Ovary (tissue), 9 donors: ENCODE data around the gene HSPH1. TPM values are rescaled to one million over a fixed set of nuclear protein-coding genes. Genes with fewer than 3 reads are reported as not detected.

Experiments used
- DNase-seq, 5 donors: peaks; one replicate each; pipeline ENCODE4 v3.0.0-alpha.2; 2019 to 2020
- H3K27ac ChIP-seq, 2 donors: fragments of 200-600 bp; one replicate each; pipeline versions ENCODE4 v1.5.1 to v1.8.0; 2019 to 2022
- H3K27me3 ChIP-seq: fragments of 200-600 bp; one replicate; pipeline ENCODE4 v1.8.0; 2022
- H3K36me3 ChIP-seq: fragments of 200-600 bp; sonication (generic); one replicate; pipeline ENCODE4 v1.5.1; 2019
- H3K4me1 ChIP-seq: one replicate; pipeline ENCODE4 v1.8.1; 2013; ENCODE audit warnings: mild to moderate bottlenecking, moderate library complexity; ENCODE audit not compliant: insufficient read depth
- H3K4me3 ChIP-seq: fragments of 200-600 bp; sonication (generic); one replicate; pipeline ENCODE4 v1.5.1; 2017
- H3K9me3 ChIP-seq, 2 donors: fragments of 200-600 bp in 1 of 2; sonication (generic) in 1 of 2; one replicate each; pipeline versions ENCODE4 v1.5.1 to v1.8.1; 2013 to 2019; ENCODE audit warnings: mild to moderate bottlenecking in 1 of 2, moderate library complexity in 1 of 2
- EP300 ChIP-seq: sonication (generic); formaldehyde crosslinking; IDR thresholded peaks from one replicate; pipeline ENCODE4 v1.6.1; 2017; ENCODE audit warnings: antibody characterized with exemption
- POLR2A ChIP-seq: fragments of 450-650 bp; IDR thresholded peaks from one replicate; pipeline ENCODE4 v1.6.1; 2017; ENCODE audit warnings: antibody characterized with exemption, mild to moderate bottlenecking, moderate library complexity
- WGBS, 3 donors: extraction: QIAGEN DNeasy Blood & Tissue Kit in 1 of 3; methylation state at CpG; one replicate each; pipeline versions ENCODE4 v1.1.5 to v1.1.7; 2013 to 2017; 5-methylcytosine and 5-hydroxymethylcytosine counted together
- intact Hi-C, 4 donors: fragments of 100-400 bp; cut with DNase I; formaldehyde crosslinking; loops; one replicate each; pipeline versions ENCODE4 v1.11.0 to v1.15.1; 2022 to 2023
- polyA plus RNA-seq, 2 donors: library from polyadenylated mRNA; stranded (reverse); fragments of 200-250 nt in 1 of 2; fragments of 350-450 nt in 1 of 2; fragmentation: Illumina TruSeq in 1 of 2; extraction: RNeasy Lipid Tissue Mini Kit (QIAGEN cat#74804) in 1 of 2; gene quantifications; one replicate each; pipeline ENCODE4 v1.2.3, GENCODE V29; 2013 to 2014
- total RNA-seq, 7 donors: library from RNA; depleted of rRNA in 2 of 7; stranded (reverse); fragments of >200 nt in 2 of 7; fragmentation: NEBNext Ultra II Directional in 3 of 7; extraction: Animal tissue kit (Norgen Biotek cat#: 25700) in 3 of 7; gene quantifications; one replicate each; pipeline versions ENCODE4 v1.1.0 to v1.2.4, GENCODE V29; 2016 to 2023
- TF ChIP-seq, protein P1 (sequence below), 3 donors: fragments of 450-650 bp in 2 of 3; fragments of 200-600 bp in 1 of 3; IDR thresholded peaks; one replicate each; pipeline versions ENCODE4 v1.5.1 to v1.8.0; 2016 to 2022; ENCODE audit warnings: antibody characterized with exemption in 3 of 3, mild to moderate bottlenecking in 1 of 3
- donor health status: DM: no; HTN: no; CAD: no; lungs with moderate emphysema.
- donor health status: DM: no; HTN: no; CAD: no.
- donor health status: Bipolar disorder and iron deficiency.
- donor health status: DM: yes; HTN: yes; CAD: no.
- donor health status: DM: no; HTN: no; CAD: no.
- donor health status: DM: yes; HTN: yes; CAD: no.

HSPH1 gene
- total and polyA plus RNA-seq, 9 donors = 16.0 to 93.2 (median 52.7) TPM

DNA sequence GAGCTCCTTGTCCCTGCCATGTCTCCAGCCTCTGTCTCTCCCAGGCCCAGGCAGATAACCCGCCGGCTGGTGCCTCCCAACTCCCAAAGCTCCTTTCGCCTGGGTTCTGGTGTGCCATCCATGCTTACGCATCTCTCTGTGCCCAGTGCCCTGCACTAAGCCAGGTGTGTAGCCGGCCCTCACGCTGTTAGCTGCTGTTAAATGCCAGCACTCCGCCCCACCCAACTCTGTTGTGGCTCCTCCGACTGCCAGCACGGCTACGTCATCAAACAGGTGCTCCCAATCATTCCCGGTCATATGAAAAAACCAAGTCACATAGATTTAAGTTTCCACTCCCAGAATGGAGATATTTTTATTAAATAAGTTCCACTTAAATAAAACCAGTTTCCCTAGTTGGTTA, 7.0 kb upstream of the HSPH1 start:
- Histone ChIP-seq H3K4me1 (no peaks in the 10 kb centered on the region), H3K9me3 (no peaks in the 10 kb centered on the region), H3K27me3 (no peaks in the 10 kb centered on the region), H3K36me3 (no peaks in the 10 kb centered on the region), H3K27ac (no peak overlapping the region), H3K4me3 (no peak overlapping the region)
- DNase-seq = no peak
- intact Hi-C loops = no loop called here
- 83 to 87% (median 86%) methylated on average over 11 of the region's 11 CpGs for WGBS, 3 donors
- TF ChIP-seq EP300 (no peak), POLR2A (no peak)
- TF ChIP-seq, protein P1, sequence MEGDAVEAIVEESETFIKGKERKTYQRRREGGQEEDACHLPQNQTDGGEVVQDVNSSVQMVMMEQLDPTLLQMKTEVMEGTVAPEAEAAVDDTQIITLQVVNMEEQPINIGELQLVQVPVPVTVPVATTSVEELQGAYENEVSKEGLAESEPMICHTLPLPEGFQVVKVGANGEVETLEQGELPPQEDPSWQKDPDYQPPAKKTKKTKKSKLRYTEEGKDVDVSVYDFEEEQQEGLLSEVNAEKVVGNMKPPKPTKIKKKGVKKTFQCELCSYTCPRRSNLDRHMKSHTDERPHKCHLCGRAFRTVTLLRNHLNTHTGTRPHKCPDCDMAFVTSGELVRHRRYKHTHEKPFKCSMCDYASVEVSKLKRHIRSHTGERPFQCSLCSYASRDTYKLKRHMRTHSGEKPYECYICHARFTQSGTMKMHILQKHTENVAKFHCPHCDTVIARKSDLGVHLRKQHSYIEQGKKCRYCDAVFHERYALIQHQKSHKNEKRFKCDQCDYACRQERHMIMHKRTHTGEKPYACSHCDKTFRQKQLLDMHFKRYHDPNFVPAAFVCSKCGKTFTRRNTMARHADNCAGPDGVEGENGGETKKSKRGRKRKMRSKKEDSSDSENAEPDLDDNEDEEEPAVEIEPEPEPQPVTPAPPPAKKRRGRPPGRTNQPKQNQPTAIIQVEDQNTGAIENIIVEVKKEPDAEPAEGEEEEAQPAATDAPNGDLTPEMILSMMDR (IDR thresholded peaks at IDR 0.05) = no peak

DNA sequence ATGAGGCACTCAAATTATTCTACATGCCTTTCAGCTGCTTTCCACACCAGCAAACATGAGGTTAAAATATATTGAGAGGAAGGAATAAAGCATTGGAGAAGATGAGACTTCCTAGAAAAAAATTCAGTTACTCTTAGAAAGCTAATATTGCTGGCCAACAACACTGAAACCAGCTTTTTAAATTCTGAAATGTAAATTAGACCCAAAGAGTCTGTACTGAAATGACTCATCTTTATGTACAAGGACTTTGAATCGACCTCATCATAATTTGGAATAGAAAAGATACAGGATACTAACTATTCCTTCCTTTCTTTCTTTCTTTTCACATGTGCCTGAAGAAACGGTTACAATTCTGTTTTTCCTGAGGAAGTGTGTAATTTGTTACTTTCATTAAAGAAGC, 6.5 kb upstream of the HSPH1 start:
- 32 to 38% (median 35%) methylated on average over 2 of the region's 2 CpGs for WGBS, 3 donors
- Histone ChIP-seq H3K4me3 (no peak overlapping the region), H3K4me1 (no peaks in the 10 kb centered on the region), H3K27me3 (no peaks in the 10 kb centered on the region), H3K9me3 (no peaks in the 10 kb centered on the region), H3K36me3 (no peaks in the 10 kb centered on the region), H3K27ac (no peak overlapping the region)
- no peak for DNase-seq
- TF ChIP-seq, protein P1 (IDR thresholded peaks at IDR 0.05) = no peak
- TF ChIP-seq POLR2A (no peak), EP300 (no peak)
- intact Hi-C loops = no loop called here

DNA sequence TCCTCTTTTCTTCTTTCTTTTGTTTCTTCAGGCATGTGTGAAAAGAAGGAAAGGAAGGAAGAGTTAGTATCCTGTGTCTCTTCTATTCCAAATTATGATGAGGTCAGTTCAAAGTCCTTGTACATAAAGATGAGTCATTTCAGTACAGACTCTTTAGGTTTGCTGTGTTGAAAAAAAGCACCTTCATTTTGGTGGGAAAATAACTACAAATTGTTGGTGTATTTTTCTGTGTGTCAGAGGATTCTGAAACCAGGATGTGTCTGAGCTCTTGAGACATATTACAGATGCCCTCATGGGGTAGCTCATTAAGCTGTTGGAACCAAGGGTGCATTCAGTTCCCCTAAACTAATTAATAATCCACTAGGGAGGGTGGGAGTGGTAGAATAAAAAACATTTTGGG, 5.8 kb upstream of the HSPH1 start:
- intact Hi-C loops = no loop called here
- H3K4me3 ChIP-seq = no peak overlapping the region
- no peaks in the 10 kb centered on the region for H3K4me1 ChIP-seq
- H3K9me3 ChIP-seq = no peaks in the 10 kb centered on the region
- DNase-seq = no peak
- no peak overlapping the region for H3K27ac ChIP-seq
- TF ChIP-seq, protein P1 (IDR thresholded peaks at IDR 0.05) = no peak
- no peak for TF ChIP-seq EP300
- no peak for TF ChIP-seq POLR2A
- no peaks in the 10 kb centered on the region for H3K27me3 ChIP-seq
- no peaks in the 10 kb centered on the region for H3K36me3 ChIP-seq

DNA sequence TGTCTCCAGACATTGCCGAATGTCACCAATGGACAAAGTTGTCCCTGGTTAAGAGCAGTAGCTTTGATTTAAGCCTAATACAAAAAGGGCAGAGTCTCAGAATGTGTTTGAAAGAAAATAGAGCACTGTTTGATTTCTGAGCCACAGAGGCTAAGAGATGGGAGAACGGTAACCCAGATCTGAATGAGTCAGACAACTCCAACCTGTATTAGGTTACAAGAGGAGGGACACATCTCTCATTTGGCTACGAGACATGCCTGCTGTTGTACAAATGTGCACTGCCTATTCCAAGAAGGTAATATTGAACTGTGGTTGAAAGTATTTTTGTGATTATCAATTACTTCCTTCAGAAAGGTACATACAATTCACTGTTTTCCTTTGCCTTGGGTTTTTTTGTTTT, 4.9 kb upstream of the HSPH1 start:
- Histone ChIP-seq H3K36me3 (no peaks in the 10 kb centered on the region), H3K27ac (no peak overlapping the region), H3K4me1 (no peaks in the 10 kb centered on the region), H3K4me3 (no peak overlapping the region), H3K9me3 (no peaks in the 10 kb centered on the region), H3K27me3 (no peaks in the 10 kb centered on the region)
- intact Hi-C loops = no loop called here
- TF ChIP-seq, protein P1 (IDR thresholded peaks at IDR 0.05) = no peak
- TF ChIP-seq POLR2A (no peak), EP300 (no peak)
- no peak for DNase-seq
- 83 to 86% (median 86%) methylated on average over 3 of the region's 3 CpGs for WGBS, 3 donors
